GM18498 (cell line): Measurements from ENCODE around the gene OSBPL6.
"Not testable (repeated sequence)": the region's sequence is repeated elsewhere in the genome, so short reads cannot be mapped to it uniquely, and the experiment has no call there.

Experiments
- ATAC-seq: cut with Tn5 transposase; IDR thresholded peaks from one replicate; pipeline ENCODE4 v1.9.1; 2021; ENCODE audit warnings: mild to moderate bottlenecking, moderate library complexity; ENCODE audit not compliant: unreplicated experiment

OSBPL6 gene

GRCh38 chr2:178333851-178334250 is 139.5 kb downstream of the OSBPL6 start:
- no peak for ATAC-seq

- no peak for ATAC-seq
These were observed 140.9 kb downstream of the OSBPL6 start for GRCh38 chr2:178335230-178335629.

GRCh38 chr2:178344121-178344520 is 149.8 kb downstream of the OSBPL6 start:
- no peak for ATAC-seq

GRCh38 chr2:178345951-178346350 is 151.6 kb downstream of the OSBPL6 start:
- ATAC-seq = no peak

GRCh38 chr2:178350051-178350450 is 155.7 kb downstream of the OSBPL6 start:
- ATAC-seq = no peak

- not testable (repeated sequence) for ATAC-seq
These were observed 163.4 kb downstream of the OSBPL6 start for GRCh38 chr2:178357704-178358103.

GRCh38 chr2:178359192-178359912 is 165.0 kb downstream of the OSBPL6 start:
- no peak for ATAC-seq

- no peak for ATAC-seq
These were observed 167.3 kb downstream of the OSBPL6 start for GRCh38 chr2:178361588-178361987.

GRCh38 chr2:178363252-178363651 is 168.9 kb downstream of the OSBPL6 start:
- no peak for ATAC-seq

- ATAC-seq = no peak
These were observed 170.8 kb downstream of the OSBPL6 start for GRCh38 chr2:178365116-178365515.

GRCh38 chr2:178366412-178366811 is 172.1 kb downstream of the OSBPL6 start:
- ATAC-seq = no peak

- ATAC-seq = no peak
These were observed 173.0 kb downstream of the OSBPL6 start for GRCh38 chr2:178367344-178367743.

- no peak for ATAC-seq
These were observed 180.6 kb downstream of the OSBPL6 start for GRCh38 chr2:178374865-178375264.

GRCh38 chr2:178377046-178377445 is 182.7 kb downstream of the OSBPL6 start:
- ATAC-seq = no peak

- no peak for ATAC-seq
These were observed 185.1 kb downstream of the OSBPL6 start for GRCh38 chr2:178379162-178380004.

GRCh38 chr2:178380763-178381162 is 186.5 kb downstream of the OSBPL6 start:
- ATAC-seq = no peak

- ATAC-seq = no peak
These were observed 189.4 kb downstream of the OSBPL6 start for GRCh38 chr2:178383718-178384117.

GRCh38 chr2:178385595-178386148 is 191.4 kb downstream of the OSBPL6 start:
- no peak for ATAC-seq

- no peak for ATAC-seq
These were observed 192.8 kb downstream of the OSBPL6 start for GRCh38 chr2:178386986-178387597.

GRCh38 chr2:178388287-178388686 is 194.0 kb downstream of the OSBPL6 start:
- no peak for ATAC-seq

GRCh38 chr2:178391701-178392100 is 197.4 kb downstream of the OSBPL6 start:
- ATAC-seq = no peak
